GM19035 (cell line): ENCODE measurements around the gene CTSF.
"Not testable (repeated sequence)": the region's sequence is repeated elsewhere in the genome, so short reads cannot be mapped to it uniquely, and the experiment has no call there.

Experiments
- ATAC-seq: cut with Tn5 transposase; IDR thresholded peaks from one replicate; pipeline ENCODE4 v1.9.1; 2021; ENCODE audit not compliant: unreplicated experiment

Gene CTSF

DNA sequence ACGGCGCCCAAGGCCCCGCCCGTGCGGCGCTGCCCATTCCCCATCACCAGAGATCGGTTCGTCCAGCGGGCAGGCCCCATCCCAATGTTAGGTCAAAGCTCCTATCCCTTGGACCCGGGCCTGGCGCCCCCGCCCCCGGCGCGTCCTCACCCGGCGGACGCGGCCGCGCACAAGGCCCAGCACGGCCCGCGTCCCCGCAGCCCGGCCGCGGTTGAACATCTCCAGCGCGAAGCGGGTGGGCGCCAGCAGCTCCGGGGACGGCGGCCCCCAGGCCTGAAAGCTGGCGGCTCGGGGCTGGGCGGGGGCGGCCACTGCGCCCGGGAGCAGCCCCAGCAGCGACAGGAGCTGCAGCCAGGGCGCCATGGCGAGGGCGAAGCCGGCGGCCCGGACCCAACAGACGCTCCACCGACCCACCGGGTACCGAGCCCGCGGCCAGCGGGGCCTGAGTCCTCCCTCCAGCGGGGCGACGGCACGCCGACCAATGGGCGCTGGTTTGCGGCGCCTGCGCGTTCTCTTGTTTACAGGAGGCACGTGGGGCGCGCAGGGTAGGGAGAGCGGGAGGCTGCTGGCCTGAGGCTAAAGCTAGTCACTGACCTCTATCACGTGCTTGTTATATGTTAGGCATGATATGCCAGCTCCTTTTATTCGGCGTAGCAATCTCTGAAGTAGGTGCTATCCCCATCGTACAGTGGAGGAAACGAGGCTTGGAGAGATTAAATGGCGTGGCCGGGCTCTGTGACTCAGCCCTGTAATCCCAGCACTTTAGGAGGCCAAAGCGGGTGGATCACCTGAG lies at the start of gene CTSF:
Gene CTSF, minus strand, starts transcription at position 483 of the 793 bp plus-strand sequence. Its CDS starts 120 bp downstream, at position 363.
- ATAC-seq: no peak

DNA sequence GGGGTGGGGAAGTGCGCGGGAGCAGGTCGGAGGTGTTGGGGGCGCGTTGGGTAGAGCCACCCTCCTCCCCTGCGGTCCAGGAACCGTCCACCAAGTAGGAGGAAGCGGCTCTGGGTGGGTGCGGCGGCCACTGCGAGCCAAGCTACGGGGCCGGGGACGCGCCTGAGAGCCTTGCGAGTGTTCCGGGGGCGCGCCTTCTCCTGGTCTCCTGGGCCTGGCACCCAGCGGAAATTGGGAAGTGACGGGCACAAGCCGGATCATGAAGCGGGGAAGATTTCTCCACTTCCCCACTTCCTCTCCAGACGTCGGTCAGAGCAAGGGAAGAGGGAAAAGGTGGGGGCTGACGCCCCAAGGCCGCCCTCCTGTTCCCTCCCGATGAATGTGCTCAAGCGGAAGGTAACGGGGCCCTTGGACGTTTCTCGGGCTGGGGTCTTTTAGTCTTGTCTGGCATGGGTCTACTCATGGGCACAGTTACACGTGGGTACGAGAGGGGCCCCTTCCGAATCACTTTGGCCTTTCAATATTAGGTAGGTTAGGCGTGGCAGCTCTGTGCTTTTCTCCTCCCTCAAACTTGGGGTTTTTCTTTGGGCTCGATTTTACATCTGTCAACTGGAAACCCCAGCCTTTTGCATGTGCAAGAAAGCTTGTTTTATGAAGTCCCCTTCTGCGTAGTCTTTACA lies 48.9 kb upstream of the CTSF start:
- no peak for ATAC-seq

DNA sequence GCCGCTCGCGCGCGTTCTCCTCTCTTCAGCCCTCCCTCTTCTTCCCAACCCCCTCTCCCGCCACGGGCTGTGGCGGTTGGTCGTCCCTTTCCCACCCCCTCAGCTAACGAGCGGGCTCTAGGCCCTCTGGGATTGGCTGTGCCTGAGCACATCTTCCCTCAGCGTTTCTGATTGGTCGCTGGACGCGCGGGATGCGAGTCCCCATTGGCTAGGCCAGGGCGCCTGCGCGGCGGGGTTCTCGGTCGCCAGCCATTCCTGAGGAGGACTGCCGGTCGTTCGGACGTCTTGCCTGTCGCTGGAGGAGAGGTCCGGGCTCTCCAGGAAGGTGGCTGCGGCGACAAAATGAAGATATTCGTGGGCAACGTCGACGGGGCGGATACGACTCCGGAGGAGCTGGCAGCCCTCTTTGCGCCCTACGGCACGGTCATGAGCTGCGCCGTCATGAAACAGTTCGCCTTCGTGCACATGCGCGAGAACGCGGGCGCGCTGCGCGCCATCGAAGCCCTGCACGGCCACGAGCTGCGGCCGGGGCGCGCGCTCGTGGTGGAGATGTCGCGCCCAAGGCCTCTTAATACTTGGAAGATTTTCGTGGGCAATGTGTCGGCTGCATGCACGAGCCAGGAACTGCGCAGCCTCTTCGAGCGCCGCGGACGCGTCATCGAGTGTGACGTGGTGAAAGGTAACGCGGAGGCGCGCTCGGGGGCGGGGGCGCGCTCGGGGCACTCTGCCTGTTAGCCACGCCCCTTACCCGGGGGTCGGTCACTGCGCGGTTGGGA lies 48.2 kb upstream of the CTSF start, which contains the start of gene RBM14:
Gene RBM14, plus strand, starts transcription at position 252 of the 776 bp plus-strand sequence. Its CDS starts 91 bp downstream, at position 343.
- ATAC-seq: peak; percentile 89

DNA sequence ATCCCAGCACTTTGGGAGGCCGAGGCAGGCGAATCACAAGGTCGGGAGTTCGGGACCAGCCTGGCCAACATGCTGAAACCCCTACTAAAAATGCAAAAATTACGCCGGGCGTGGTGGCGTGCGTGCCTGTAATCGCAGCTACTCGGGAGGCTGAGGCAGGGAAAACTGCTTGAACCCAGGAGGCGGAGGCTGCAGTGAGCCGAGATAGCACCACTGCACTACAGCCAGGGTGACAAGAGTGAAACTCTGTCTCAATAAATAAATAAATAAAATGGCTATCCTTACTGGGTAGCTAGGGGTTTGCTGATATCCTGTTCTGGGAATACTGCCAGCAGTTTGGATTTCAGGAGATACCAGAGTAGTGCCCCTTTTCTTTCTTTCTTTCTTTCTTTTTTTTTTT lies 45.7 kb upstream of the CTSF start:
- ATAC-seq: no peak

DNA sequence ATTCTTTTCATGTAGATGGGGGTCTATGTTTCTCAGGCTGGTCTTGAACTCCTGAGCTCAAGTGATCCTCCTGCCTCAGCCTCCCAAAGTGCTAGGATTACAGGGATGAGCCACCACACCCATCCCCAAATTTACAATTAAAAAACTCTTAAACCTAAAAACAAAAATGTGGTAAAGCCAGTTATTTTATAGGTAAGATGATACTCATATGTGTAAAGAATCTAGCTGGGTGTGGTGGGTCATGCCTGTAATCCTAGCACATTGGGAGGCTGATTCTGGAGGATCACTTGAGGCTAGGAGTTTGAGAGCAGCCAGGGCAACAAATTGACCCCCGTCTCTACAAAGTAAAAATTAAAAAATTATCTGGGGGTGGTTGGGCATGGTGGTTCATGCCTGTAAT lies 44.1 kb upstream of the CTSF start:
- no peak for ATAC-seq

DNA sequence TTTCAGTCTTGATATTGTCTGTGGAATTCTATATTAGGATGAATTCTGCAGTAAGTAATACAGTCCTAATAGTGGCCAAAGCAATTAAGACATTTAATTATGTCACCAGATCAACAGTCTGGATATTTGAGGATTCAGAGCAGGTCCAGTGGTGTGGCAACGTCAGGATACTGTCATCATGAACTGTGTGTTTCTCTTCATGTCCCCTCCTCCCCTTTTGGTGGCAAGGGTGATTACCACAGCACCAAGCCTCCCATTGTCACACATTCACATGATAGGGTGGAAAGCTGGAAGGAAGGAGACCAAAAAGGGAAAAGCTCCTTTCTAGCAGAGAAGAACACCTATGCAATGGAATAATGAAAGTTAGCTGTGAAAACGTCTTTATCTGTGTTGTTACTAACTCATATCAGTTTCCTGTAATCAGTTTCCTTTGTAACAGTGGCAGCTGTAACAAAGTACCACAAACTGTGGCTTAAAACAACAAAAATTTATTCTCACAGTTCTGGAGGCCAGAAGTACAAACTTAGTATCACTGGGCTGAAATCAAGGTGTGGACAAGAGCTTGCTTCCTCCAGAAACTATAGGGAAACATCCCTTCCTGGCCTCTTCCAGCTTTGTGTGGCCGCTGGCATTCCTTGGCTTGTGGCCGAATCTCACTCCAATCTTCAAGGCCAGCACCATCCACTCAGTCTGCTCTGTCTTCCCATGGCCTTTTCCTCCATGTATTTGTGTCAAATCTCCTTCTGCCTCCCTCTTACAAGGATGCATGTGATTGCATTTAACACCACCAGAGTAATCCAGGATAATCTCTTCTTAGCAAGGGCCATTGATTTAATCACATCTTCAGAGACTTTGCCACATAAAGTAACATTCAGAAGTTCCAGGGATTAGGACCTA lies 41.6 kb upstream of the CTSF start:
- no peak for ATAC-seq

DNA sequence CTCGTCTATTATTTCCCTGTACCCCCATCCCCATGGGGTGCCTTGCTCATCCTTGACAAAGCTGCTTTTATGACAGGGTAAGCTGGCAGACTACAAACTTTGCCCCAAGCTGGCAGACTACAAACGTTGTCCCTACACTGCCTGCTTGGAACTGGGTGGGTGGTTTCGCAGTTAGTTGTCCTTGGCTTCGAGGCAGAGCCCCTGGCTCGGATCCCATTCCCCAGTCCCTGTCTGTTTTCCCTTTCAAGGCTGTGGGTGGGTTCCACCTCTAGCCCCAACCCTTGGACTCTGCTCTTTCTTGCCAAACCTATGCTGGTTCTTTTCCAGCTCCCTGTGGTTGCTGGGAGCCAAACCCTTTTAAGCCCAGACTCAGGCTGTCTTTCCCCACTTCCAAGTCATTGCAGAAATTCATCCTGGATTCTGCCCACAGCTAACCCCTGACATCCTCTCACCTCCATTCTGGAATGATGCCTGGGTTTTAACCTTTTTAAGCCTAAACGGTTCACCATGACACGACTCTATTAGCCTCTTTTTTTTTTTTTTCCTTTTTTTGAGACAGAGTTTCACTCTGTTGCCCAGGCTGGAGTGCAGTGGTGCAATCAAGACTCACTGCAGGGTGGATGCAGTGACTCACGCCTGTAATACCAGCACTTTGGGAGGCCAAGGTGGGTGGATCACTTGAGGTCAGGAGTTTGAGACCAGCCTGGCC lies 38.9 kb upstream of the CTSF start:
- ATAC-seq: no peak

DNA sequence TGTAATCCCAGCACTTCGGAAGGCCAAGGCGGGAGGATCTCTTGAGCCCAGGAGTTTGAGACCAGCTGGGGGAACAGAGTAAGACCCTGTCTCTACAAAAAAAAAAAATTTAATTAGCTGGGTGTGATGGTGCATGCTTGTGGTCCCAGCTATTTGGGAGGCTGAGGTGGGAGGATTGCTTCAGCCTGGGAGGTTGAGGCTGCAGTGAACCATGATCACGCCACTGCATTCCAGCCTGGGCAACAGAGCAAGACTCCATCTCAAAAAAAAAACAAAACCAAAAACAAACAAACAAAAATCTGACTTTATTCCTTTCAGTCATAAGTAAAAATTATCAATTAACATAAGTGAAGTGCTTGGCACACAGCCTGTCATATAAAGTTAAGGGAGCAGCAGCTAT lies 38.2 kb upstream of the CTSF start:
- not testable (repeated sequence) for ATAC-seq

DNA sequence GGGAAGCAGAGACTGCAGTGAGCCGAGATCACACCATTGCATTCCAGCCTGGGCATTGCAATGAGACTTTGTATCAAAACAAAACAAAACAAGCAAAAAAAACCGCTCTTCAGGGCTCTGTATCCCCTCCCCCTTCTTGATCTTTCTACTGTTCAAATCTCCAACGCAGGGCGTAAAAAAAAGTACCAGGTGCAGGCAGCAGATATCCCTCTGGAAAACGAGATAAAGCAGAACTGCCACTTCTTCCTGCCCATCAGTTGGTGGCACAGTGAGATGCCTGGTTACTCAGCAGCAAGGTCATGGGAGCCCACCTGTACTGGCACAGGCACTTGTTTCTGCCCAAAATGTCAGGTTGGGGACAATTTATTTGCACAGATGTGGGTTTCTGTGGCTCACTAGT lies 35.7 kb upstream of the CTSF start:
- ATAC-seq: no peak

DNA sequence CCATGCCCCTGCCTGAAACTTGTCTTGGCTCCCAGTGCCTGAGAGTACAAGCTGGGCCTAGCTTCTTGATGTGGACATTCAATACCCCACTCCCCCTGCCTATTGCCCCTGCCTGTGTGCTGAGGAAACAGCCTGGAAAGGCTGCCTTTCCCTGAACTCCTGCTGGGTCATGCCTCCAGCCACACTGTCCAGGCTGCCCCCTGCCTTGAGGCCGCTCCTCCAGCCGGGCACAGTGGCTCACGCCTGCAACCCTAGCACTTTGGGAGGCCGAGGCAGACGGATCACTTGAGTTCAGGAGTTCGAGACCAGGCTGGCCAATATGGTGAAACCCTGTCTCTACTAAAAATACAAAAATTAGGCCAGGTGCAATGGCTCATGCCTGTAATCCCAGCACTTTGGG lies 34.7 kb upstream of the CTSF start:
- ATAC-seq: no peak

DNA sequence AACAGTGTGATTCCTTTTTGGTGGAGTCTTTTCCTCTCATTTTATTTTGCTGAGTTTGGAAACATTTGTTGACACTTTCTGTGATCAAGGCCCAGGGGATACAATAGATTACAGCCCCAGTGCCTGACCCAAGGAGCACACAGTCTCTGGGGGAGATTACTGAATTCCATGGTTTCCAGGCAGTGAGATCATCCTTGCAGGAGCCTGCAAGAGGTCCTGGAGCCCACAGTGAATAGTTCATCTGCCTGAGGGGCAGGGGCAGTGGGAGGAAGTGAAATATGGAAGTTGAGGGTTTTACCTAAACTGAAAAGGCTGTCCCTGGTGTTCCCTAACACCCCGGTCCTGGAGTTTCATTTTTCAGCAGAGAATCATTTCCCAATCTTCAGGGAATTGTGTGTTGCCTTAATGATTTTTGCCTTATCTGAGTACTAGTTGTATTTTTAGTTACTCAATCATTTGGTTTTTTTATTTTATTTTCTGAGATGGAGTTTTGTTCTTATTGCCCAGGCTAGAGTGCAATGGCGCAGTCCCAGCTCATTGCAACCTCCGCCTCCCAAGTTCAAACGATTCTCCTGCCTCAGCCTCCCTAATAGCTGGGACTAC lies 32.3 kb upstream of the CTSF start:
- ATAC-seq: no peak

DNA sequence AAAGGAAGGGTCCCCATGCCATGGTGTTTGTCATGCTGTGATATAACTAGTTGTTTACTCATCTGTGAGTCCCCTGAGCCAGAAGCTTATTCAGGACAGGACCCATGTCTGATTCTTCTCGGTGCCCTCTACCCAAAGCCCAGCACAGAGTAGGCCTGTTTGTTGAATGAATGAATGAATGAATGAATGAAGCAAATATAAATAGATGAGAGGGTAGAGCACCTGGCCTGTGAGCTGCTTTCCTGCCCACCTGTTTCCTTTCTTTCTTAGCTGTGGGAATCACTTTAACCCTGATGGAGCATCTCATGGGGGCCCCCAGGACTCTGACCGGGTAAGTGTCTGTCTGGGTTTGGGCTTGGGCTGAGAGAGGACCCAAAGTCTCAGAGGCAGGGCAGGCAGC lies 31.8 kb upstream of the CTSF start:
- ATAC-seq: no peak

DNA sequence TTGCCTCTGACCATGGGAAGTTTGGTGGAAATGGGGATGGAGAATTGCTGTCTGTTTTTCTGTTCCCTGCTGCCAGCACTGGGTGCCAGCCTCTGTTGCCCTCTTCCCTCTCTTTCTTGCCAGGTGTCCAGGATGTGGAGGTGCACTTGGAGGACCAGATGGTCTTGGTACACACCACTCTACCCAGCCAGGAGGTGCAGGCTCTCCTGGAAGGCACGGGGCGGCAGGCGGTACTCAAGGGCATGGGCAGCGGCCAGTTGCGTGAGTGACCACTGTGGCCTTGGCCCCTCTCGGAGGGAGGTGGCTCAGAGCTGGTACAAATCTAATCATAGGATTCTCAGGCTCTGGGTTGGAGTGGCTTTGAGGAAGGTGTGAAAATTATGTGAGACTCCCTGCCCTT lies 30.6 kb upstream of the CTSF start:
- ATAC-seq: no peak

DNA sequence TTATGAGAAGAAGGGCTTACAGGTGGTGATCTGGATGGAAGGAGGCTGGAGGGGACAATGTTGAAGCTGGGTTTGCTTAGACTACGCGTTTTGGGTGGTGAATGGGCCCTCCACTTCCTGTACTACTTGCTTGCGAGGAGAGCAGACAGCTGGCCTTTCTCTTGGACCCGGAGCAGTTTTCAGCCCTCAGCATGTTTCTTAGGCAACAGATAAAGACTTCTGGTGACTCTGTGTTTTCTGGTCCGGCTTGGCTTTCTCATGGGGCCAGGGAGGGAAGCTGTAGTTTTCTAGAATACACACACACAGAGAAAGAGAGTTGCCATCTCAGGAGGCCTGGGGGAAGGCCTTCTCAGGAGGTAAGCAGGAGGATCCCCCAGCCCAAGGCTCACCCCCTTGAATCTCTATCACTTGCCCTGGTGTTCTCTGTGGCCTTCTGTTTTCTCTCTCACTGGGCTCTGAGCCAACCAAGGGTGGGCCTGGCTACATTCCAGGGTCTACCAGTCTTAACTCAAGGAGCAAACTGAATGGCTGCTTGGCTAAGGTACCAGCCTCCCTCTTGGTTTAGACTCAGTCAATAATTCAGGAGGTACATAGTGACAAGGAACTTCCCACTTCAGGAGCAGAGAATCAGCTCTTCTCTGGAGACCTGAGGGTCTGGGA lies 27.0 kb upstream of the CTSF start:
- no peak for ATAC-seq

DNA sequence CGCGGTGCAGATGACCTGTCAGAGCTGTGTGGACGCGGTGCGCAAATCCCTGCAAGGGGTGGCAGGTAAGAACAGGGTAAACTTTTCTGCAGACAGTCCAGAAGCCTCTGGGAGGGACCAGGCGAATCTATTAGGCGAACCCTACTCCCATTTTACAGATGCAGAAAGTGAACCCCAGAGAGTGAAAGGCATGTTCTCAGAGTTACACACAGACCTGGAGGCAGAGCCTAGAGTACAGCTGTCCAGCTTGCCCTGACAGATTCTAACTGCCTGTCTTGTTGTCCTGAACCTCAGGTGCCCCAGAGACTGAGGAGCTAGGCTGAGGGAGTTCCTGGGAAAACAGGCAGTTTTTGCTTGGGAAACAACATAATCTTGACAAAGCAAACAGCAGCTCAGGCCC lies 25.2 kb upstream of the CTSF start:
- no peak for ATAC-seq

DNA sequence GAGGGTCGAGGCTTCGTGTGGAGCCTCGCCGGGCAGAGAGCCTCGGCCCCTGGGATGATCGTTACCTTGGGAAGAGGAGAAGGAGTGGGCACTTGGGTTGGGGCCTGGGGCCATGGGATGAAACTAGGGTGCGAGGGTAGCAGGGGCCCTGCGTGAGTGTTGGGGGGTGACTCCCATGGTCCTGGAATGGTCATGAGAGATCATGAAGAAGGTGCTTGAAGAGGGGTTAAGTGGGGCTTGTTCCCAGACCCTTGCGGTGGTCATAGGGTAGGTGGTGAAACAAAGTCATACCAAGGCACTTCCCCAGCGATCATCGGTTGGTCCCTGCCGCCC lies 24.9 kb upstream of the CTSF start:
- no peak for ATAC-seq

DNA sequence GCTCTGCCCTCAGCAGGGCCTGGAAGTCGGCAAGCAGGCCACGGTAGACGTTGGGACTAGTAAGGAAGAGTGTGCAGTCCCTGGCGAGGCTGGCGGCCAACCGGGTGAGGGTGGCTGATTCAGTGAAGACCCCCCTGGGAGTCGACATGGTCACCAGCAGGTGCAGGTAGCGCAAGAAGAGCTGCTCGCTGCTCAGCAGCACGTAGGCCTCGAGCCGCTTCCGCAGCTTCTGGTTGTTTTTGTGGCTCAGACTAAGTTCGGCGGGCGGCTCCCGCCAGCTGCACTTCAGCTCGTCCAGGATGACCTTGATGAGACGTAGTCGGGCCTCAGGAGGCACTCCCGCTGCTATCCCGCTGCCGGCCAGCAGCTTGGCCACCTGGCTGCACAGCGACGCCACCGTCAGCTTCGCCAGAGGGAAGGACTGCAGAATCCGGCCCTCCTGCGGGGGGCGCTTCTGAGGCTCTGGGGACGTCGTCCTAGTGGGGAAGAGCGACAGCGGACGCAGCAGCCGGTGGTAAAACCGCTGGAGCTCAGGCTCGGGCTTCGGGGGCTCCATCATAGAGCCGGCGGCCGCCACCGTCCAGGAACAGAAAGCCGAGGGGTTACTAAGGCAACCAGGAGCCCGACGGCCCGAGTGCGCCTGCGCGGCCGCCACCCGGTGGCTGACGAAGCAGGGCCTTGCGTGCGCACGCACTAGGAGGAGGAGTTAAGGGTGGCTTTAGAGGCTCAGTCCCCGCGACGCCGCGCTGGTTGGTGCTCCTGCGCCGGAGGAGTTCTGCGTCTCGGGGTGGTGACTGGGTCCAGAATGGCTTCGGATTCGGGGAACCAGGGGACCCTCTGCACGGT lies 24.3 kb upstream of the CTSF start, which contains the start of the genes CCDC87 and CCS:
Gene CCDC87, minus strand, starts transcription at position 607 of the 846 bp plus-strand sequence. Its CDS starts 48 bp downstream, at position 559.
Gene CCS, plus strand, starts transcription at position 729 of the 846 bp plus-strand sequence. Its CDS starts 77 bp downstream, at position 806.
- ATAC-seq: peak; percentile 91

DNA sequence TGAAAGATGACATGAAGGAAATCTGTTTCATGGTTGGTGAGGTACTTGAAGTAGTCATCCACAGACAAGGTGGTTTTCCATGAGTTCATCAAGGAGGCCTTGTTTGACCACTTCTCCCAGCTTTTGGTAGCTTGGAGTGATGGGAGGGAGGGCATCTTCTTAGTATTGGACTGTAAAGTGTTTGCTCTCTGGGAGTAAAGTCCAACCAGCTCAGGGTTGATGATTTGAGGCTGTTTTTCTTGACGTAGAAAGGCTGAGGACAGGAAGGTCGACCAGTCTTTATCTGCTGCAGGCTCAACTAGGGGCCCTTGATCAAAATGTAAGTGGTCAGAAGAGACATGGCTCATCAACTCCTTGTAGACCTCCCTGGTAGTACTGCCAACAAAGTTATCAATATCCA lies 22.8 kb upstream of the CTSF start:
- ATAC-seq: no peak
